IPS-20b (cell line): Measurements from ENCODE around the gene CASS4.

Experiments used
- H3K27ac ChIP-seq: one replicate; pipeline ENCODE4 v1.5.1; 2013; ENCODE audit warnings: low read length
- H3K27me3 ChIP-seq: 2 replicates; pipeline ENCODE4 v1.6.1; 2013; ENCODE audit warnings: mild to moderate bottlenecking, low read length, inconsistent platforms; ENCODE audit not compliant: insufficient read depth
- H3K36me3 ChIP-seq: 2 replicates; pipeline ENCODE4 v1.6.1; 2013; ENCODE audit warnings: low read depth, mild to moderate bottlenecking, inconsistent platforms, low read length, moderate library complexity; ENCODE audit not compliant: insufficient read depth
- H3K4me1 ChIP-seq: 2 replicates; pipeline ENCODE4 v1.6.1; 2013; ENCODE audit warnings: mild to moderate bottlenecking, control low read depth, inconsistent platforms, low read length, moderate library complexity; ENCODE audit not compliant: insufficient read depth
- H3K4me3 ChIP-seq: 2 replicates; pipeline ENCODE4 v1.5.1; 2013; ENCODE audit warnings: mild to moderate bottlenecking, low read length, inconsistent platforms
- H3K9ac ChIP-seq: 2 replicates; pipeline ENCODE4 v1.6.1; 2013; ENCODE audit warnings: low read depth, mild to moderate bottlenecking, inconsistent platforms, low read length, moderate library complexity
- H3K9me3 ChIP-seq: 2 replicates; pipeline ENCODE4 v1.6.1; 2013; ENCODE audit warnings: mild to moderate bottlenecking, low read depth, low read length, inconsistent platforms; ENCODE audit not compliant: insufficient read depth

CASS4 gene

DNA sequence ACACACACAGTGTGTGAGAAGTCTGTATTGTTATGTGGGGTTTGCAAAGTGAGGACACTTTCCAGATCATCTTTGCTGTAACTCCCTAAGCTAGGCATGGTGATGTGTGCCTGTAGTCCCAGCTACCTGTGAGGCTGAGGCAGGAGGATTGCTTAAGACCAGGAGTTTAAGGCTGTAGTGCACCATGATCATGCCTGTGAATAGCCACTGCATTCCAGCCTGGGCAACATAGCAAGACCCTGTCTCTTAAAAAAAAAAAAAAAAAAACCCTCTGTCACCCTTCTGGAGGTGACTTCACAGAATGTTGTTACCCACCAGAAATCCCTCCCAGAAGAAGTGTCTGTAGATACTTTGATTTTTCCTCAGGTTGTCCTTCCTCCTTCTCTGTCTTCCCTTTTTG is 14.9 kb downstream of the CASS4 start:
- Histone ChIP-seq H3K36me3 (no peaks in the 10 kb centered on the region), H3K9ac (no peak overlapping the region), H3K4me1 (peaks cover 9% of the 10 kb centered on the region), H3K4me3 (no peak overlapping the region), H3K27ac (no peak overlapping the region), H3K27me3 (peaks cover 15% of the 10 kb centered on the region; the same call in 1 of the 2 replicates), H3K9me3 (no peaks in the 10 kb centered on the region)

DNA sequence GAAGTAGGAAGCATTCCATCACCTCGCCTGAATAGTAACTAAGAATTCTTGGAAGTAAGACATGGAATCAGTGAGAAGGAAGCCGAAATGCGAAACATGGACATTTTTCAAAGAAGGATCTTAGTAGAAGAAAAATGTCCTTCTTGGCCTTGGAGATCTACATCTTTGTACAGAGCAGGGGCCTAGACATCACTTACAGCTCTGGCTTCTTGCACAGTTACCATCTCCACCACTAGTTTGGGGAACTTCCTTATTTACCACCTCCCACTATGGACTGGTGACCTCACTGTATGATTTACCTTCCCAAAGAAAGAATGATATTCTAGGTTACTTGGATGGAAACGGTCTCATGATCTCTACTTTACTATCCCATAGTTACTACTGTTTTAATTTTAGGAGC is 15.7 kb downstream of the CASS4 start:
- Histone ChIP-seq H3K27me3 (peaks cover 10% of the 10 kb centered on the region; the same call in 1 of the 2 replicates), H3K4me1 (peaks cover 1% of the 10 kb centered on the region; the same call in 1 of the 2 replicates)

DNA sequence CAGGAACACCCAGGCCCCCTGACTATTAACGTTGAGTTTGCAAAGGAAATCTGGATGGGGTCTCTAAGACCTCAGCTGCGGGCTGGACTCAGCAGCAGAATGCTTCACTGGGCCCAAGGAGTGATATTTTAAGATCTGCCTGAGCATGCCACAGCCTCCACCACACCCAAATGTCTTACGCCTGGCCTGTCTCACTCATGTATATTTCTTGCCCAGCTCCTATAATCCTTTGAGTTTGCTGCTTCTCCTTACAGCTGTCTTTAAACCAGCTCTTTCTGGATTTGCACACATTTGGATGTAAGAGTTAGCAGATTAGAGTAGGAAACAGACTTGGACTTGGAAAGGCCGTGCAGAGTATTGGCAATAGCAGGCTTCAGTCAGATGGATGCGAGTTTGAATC is 16.4 kb downstream of the CASS4 start:
- no peak overlapping the region for H3K27ac ChIP-seq
- H3K36me3 ChIP-seq: no peaks in the 10 kb centered on the region

More for the DNA sequence above, 15.7 kb downstream of the CASS4 start:
- Histone ChIP-seq H3K9ac (no peak overlapping the region), H3K9me3 (no peaks in the 10 kb centered on the region), H3K36me3 (no peaks in the 10 kb centered on the region), H3K27ac (no peak overlapping the region), H3K4me3 (no peak overlapping the region)

DNA sequence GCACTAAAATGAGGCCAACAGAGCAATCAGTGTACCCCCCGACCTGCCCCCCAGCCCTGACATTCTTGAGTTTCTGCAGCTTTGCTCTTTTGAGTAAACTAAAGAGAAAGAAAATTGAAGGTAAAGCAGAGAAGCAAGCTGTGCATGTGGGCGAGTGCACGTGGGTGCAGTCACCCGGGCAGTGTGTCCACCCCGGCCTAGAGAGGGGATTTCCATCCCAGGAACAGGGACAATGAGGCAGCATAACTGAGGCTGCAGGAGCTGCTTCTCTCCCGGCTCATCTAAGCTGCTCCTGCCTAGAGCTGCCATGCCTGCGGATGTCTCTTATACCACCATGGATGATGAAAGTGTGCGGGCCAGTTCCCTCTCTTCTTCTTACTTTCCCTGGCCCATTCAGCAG is 16.8 kb downstream of the CASS4 start:
- Histone ChIP-seq H3K36me3 (no peaks in the 10 kb centered on the region), H3K27me3 (peaks cover 7% of the 10 kb centered on the region; the same call in 1 of the 2 replicates), H3K9me3 (no peaks in the 10 kb centered on the region), H3K9ac (no peak overlapping the region; the same call in 1 of the 2 replicates), H3K4me3 (no peak overlapping the region), H3K27ac (no peak overlapping the region), H3K4me1 (no peaks in the 10 kb centered on the region)

More for the DNA sequence above, 16.4 kb downstream of the CASS4 start:
- H3K4me1 ChIP-seq: no peaks in the 10 kb centered on the region
- no peak overlapping the region for H3K4me3 ChIP-seq
- H3K9ac ChIP-seq: no peak overlapping the region; the same call in 1 of the 2 replicates
- no peaks in the 10 kb centered on the region for H3K9me3 ChIP-seq
- H3K27me3 ChIP-seq: peaks cover 10% of the 10 kb centered on the region; the same call in 1 of the 2 replicates

DNA sequence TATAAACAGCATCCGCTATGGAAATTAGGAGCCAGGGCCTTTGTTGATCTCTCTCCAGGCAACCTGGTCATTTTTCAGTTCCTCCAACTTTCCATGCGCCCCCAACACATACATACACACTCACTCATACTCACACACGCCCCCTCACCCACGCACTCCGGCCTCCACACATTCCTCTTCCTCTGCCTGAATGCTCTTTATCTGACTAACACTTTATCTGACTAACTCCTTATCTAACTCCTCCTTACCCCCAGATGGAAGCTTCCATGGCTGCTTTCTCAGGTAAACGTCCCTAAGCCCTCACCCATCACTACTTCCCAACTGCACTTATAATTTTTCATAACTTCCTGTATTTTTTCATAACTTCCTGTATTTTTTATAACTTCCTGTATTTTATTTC is 17.4 kb downstream of the CASS4 start:
- Histone ChIP-seq H3K4me3 (no peak overlapping the region), H3K36me3 (no peaks in the 10 kb centered on the region), H3K9ac (no peak overlapping the region), H3K4me1 (no peaks in the 10 kb centered on the region), H3K27ac (no peak overlapping the region), H3K27me3 (peaks cover 3% of the 10 kb centered on the region; the same call in 1 of the 2 replicates), H3K9me3 (no peaks in the 10 kb centered on the region)

DNA sequence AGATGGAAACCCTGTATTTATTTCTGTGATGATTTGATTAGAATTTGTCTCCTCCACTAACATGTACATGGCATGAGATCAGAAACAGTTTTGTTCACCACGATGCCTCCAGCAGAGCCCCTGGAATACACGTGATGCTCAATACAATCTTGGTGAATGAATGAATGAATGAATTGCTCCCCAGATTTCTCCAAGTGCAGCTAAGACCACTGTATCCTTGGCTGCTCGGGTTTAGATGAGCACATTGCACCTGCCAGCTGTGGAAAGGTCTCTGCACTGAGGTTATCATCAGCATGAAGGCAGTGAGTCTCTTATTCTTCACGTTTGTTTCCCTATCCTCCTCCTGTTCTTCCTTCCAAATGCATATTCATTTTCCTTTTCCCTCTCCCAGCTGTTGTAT is 17.9 kb downstream of the CASS4 start:
- Histone ChIP-seq H3K27ac (no peak overlapping the region), H3K36me3 (no peaks in the 10 kb centered on the region), H3K4me1 (no peaks in the 10 kb centered on the region), H3K4me3 (no peak overlapping the region), H3K27me3 (peaks cover 3% of the 10 kb centered on the region; the same call in 1 of the 2 replicates), H3K9ac (no peak overlapping the region), H3K9me3 (no peaks in the 10 kb centered on the region)

DNA sequence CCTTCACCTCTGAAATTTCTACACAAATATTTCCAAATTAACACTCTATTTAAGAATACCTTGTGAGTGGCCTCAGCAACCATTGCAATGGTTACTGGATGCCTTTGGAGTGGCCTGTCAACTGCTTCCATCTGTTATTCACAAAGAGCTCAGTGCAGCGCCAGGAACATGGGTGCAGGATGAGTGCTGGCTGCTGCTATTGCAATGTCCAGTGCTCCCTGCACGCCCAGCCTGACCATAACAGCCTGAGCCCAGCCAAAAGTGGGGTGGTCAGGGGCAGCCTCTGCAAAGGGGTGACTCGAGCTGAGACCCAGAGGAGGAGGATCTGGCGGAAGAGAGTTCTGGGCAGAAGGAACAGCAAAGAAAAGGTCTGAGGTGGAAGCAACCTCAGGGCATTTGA is 18.4 kb downstream of the CASS4 start:
- no peak overlapping the region for H3K9ac ChIP-seq
- no peaks in the 10 kb centered on the region for H3K36me3 ChIP-seq
- H3K4me3 ChIP-seq: no peak overlapping the region
- no peaks in the 10 kb centered on the region for H3K9me3 ChIP-seq
- no peak overlapping the region for H3K27ac ChIP-seq
- peaks cover 3% of the 10 kb centered on the region; the same call in 1 of the 2 replicates for H3K27me3 ChIP-seq
- no peaks in the 10 kb centered on the region for H3K4me1 ChIP-seq

DNA sequence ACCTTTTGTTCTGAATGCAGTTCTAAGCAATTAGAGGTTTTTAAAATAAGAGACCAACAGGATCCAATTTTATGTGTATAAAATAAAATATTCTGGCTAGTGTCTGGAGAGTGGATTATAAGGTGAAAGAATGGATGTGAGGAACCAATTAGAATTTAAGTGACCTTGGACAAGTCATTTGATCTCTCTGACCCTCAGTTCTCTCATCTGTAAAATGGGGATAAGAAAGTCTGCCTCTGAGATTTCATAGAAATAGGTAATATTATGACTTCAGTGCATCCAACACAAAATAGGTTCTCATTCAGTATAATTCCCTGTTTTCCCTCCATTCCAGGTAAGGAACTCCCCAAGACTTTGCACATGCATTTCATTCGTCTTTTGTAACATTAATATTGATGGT is 18.9 kb downstream of the CASS4 start:
- H3K9me3 ChIP-seq: no peaks in the 10 kb centered on the region
- no peak overlapping the region for H3K27ac ChIP-seq
- H3K27me3 ChIP-seq: 0 out of 2 replicates have a peak, but pooled peaks cover 1% of the 10 kb centered on the region
- H3K9ac ChIP-seq: no peak overlapping the region
- H3K4me3 ChIP-seq: no peak overlapping the region
- H3K4me1 ChIP-seq: no peaks in the 10 kb centered on the region
- no peaks in the 10 kb centered on the region for H3K36me3 ChIP-seq

DNA sequence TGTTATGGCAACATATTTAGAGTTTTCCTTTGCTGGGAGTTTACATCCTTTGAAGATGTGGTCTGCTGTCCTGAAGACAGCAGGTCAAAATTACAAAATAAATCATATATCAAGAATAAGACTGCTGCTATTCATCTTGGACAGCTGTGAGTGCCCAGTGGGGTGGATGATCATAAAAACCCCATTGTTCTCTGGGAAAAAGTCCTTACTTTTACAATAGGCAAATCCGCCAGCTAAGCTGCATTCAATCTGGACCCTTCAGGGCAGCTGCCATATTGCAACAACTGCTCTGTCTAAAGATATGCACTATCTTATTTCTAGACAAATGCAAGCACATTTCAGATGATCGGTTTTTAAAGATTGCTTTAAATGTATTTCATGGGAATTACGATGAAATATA is 19.4 kb downstream of the CASS4 start:
- Histone ChIP-seq H3K4me1 (no peaks in the 10 kb centered on the region), H3K27me3 (no peaks in the 10 kb centered on the region), H3K27ac (no peak overlapping the region)

DNA sequence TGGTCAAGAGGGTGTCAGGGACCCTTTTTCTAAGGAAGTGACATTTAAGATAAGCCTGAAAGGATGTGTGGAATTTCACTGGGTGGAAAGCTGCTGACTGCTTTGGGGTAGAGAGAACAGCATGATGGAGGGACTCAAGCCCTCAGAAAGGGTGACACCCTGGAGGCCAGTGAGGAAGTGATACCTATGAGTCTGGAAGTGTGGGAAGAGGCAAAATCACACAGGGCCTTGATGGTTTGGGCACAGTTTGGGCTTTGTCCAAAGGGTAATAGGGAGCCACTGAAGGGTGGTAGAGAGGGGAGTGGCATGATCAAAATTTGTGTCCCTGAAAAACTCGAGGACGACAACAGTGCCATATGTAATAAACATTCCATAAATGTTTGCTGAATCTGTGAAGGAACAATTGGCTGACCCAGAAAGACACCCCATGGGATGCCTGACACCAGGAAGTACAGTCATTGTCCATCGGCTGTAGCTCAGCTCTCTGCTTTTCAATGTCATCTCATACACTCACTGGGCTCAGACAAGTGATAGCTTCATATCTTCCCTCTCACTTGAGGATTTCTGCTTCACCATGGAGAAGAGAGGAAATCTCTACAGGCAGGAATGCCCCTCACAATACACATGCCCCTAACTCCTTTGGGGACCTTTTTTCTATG is 21.3 kb downstream of the CASS4 start:
- no peaks in the 10 kb centered on the region for H3K36me3 ChIP-seq
- no peaks in the 10 kb centered on the region for H3K27me3 ChIP-seq
- H3K9me3 ChIP-seq: no peaks in the 10 kb centered on the region
- no peak overlapping the region for H3K27ac ChIP-seq
- no peaks in the 10 kb centered on the region for H3K4me1 ChIP-seq
- H3K9ac ChIP-seq: no peak overlapping the region
- H3K4me3 ChIP-seq: no peak overlapping the region

More for the DNA sequence above, 19.4 kb downstream of the CASS4 start:
- no peak overlapping the region for H3K9ac ChIP-seq
- no peaks in the 10 kb centered on the region for H3K9me3 ChIP-seq
- no peak overlapping the region for H3K4me3 ChIP-seq
- no peaks in the 10 kb centered on the region for H3K36me3 ChIP-seq

DNA sequence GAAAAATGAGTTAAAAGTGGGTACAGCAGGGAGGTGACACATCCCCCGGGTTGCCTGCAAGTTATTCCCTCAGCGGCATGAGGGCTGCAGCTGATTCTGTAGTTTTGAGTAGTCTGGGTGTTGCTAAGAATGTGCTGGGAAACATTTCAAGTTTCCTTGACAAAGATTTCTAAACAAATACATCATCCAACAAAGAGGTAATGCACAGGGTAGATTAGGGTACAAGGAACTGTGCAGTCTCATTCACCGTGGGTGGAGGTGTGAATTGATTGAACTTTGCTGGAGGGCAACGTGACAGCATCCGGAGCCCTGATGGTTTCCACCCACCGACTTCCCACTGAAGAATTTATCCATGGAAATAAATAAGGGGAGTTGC is 21.8 kb downstream of the CASS4 start:
- no peak overlapping the region for H3K9ac ChIP-seq
- H3K9me3 ChIP-seq: no peaks in the 10 kb centered on the region
- H3K36me3 ChIP-seq: no peaks in the 10 kb centered on the region
- no peak overlapping the region for H3K4me3 ChIP-seq
- no peaks in the 10 kb centered on the region for H3K27me3 ChIP-seq
- H3K4me1 ChIP-seq: no peaks in the 10 kb centered on the region
- no peak overlapping the region for H3K27ac ChIP-seq

DNA sequence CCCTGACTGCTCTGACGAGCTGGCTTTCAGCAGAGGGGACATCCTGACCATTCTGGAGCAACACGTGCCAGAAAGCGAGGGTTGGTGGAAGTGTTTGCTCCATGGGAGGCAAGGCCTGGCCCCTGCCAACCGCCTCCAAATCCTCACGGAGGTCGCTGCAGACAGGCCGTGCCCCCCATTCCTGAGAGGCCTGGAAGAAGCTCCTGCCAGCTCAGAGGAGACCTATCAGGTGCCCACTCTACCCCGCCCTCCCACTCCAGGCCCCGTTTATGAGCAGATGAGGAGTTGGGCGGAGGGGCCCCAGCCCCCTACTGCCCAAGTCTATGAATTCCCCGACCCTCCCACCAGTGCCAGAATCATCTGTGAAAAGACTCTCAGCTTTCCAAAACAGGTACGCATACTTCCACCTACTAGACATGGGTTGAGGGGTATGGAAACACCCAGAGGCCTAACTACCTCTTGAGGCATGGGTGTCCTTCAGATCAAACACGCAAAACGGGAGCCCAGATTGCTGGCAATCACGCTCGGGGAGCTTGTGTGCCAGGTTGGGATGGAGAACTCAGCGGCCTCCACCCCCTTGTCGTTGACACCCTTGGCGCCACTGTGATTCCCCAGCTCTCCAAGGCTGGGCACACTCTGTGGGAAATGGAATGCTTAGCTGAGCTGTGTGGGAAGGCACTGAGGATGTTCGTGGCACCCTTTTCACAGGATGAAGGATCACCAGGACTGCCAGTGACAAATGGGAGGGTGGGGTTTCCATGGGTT is 25.3 kb downstream of the CASS4 start:
- H3K4me1 ChIP-seq: no peaks in the 10 kb centered on the region
- H3K36me3 ChIP-seq: no peaks in the 10 kb centered on the region
- no peaks in the 10 kb centered on the region for H3K9me3 ChIP-seq
- H3K9ac ChIP-seq: no peak overlapping the region
- H3K27me3 ChIP-seq: no peaks in the 10 kb centered on the region
- no peak overlapping the region for H3K27ac ChIP-seq
- H3K4me3 ChIP-seq: no peak overlapping the region
